DOHH2 (cell line): Measurements from ENCODE around the gene MMP24OS.

ENCODE experiments used
- H3F3A ChIP-seq: fragments of 200-600 bp; sonication (generic), shearing (Covaris generic); 2 replicates; pipeline ENCODE4 v1.6.0; 2016; ENCODE audit warnings: antibody characterized with exemption, mild to moderate bottlenecking; ENCODE audit not compliant: control insufficient read depth, insufficient read depth
- H3K27ac ChIP-seq: fragments of 200-600 bp; sonication (generic); 2 replicates; pipeline ENCODE4 v1.5.1; 2014; ENCODE audit warnings: low read depth, mild to moderate bottlenecking, low read length, moderate library complexity
- H3K27me3 ChIP-seq: fragments of 200-600 bp; sonication (generic); 2 replicates; pipeline ENCODE4 v1.6.1; 2014; ENCODE audit warnings: mild to moderate bottlenecking, low read length, mixed read lengths; ENCODE audit not compliant: control insufficient read depth
- H3K36me3 ChIP-seq: fragments of 200-600 bp; sonication (generic); 2 replicates; pipeline ENCODE4 v1.6.1; 2014; ENCODE audit warnings: mild to moderate bottlenecking, low read length, moderate library complexity, mixed read lengths; ENCODE audit not compliant: control insufficient read depth
- H3K4me1 ChIP-seq: fragments of 200-600 bp; sonication (generic); 2 replicates; pipeline ENCODE4 v1.6.1; 2014; ENCODE audit warnings: mild to moderate bottlenecking, low read length, mixed read lengths; ENCODE audit not compliant: control insufficient read depth
- H3K4me2 ChIP-seq: fragments of 200-600 bp; sonication (generic); 2 replicates; pipeline ENCODE4 v1.6.0; 2014; ENCODE audit warnings: mild to moderate bottlenecking, low read length, moderate library complexity
- H3K4me3 ChIP-seq: fragments of 200-600 bp; sonication (generic); 2 replicates; pipeline ENCODE4 v1.5.1; 2014; ENCODE audit warnings: mild to moderate bottlenecking, low read length, mixed read lengths
- H3K79me2 ChIP-seq: fragments of 200-600 bp; sonication (generic); 2 replicates; pipeline ENCODE4 v1.6.1; 2014; ENCODE audit warnings: mild to moderate bottlenecking, low read length, mixed read lengths; ENCODE audit not compliant: control insufficient read depth
- H3K9me2 ChIP-seq: fragments of 200-600 bp; sonication (generic); replicated peaks from 2 replicates; pipeline ENCODE4 v1.6.1; 2014; ENCODE audit warnings: mild to moderate bottlenecking, low read length, mixed read lengths; ENCODE audit not compliant: control insufficient read depth
- H3K9me3 ChIP-seq: fragments of 200-600 bp; sonication (generic); 2 replicates; pipeline ENCODE4 v1.6.1; 2014; ENCODE audit warnings: antibody characterized with exemption, low read length, mixed read lengths; ENCODE audit not compliant: control insufficient read depth, insufficient read depth
- H4K20me1 ChIP-seq: fragments of 200-600 bp; sonication (generic); 2 replicates; pipeline ENCODE4 v1.6.0; 2014; ENCODE audit warnings: low read depth, mild to moderate bottlenecking, antibody characterized with exemption, low read length, moderate library complexity; ENCODE audit not compliant: control insufficient read depth, insufficient read depth
- EZH2phosphoT487 ChIP-seq: fragments of 200-600 bp; sonication (generic); IDR thresholded peaks from 2 replicates; pipeline ENCODE4 v1.6.1; 2017; ENCODE audit warnings: borderline replicate concordance, mild to moderate bottlenecking, antibody characterized with exemption, low read length, moderate library complexity, mixed read lengths
- TF ChIP-seq, protein P1 (sequence below): fragments of 200-600 bp; sonication (generic); IDR thresholded peaks from one replicate; pipeline ENCODE4 v1.5.1; 2014; ENCODE audit warnings: antibody characterized with exemption, mild to moderate bottlenecking, low read depth, low read length; ENCODE audit not compliant: poor library complexity, severe bottlenecking

The MMP24OS gene

GRCh38 chr20:35292504-35293285 is 14.8 kb upstream of the MMP24OS start:
- Histone ChIP-seq H3K27me3 (no peaks in the 10 kb centered on the region; the same call in 1 of the 2 replicates), H3K27ac (no peak overlapping the region), H3F3A (no peaks in the 10 kb centered on the region), H3K4me1 (no peaks in the 10 kb centered on the region), H3K4me3 (no peak overlapping the region), H3K79me2 (no peaks in the 10 kb centered on the region), H3K4me2 (no peak overlapping the region), H3K9me2 (no peaks in the 10 kb centered on the region), H4K20me1 (no peaks in the 10 kb centered on the region), H3K9me3 (no peaks in the 10 kb centered on the region), H3K36me3 (no peaks in the 10 kb centered on the region)
- TF ChIP-seq EZH2phosphoT487 = no peak
- TF ChIP-seq, protein P1, sequence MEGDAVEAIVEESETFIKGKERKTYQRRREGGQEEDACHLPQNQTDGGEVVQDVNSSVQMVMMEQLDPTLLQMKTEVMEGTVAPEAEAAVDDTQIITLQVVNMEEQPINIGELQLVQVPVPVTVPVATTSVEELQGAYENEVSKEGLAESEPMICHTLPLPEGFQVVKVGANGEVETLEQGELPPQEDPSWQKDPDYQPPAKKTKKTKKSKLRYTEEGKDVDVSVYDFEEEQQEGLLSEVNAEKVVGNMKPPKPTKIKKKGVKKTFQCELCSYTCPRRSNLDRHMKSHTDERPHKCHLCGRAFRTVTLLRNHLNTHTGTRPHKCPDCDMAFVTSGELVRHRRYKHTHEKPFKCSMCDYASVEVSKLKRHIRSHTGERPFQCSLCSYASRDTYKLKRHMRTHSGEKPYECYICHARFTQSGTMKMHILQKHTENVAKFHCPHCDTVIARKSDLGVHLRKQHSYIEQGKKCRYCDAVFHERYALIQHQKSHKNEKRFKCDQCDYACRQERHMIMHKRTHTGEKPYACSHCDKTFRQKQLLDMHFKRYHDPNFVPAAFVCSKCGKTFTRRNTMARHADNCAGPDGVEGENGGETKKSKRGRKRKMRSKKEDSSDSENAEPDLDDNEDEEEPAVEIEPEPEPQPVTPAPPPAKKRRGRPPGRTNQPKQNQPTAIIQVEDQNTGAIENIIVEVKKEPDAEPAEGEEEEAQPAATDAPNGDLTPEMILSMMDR = no peak

DNA sequence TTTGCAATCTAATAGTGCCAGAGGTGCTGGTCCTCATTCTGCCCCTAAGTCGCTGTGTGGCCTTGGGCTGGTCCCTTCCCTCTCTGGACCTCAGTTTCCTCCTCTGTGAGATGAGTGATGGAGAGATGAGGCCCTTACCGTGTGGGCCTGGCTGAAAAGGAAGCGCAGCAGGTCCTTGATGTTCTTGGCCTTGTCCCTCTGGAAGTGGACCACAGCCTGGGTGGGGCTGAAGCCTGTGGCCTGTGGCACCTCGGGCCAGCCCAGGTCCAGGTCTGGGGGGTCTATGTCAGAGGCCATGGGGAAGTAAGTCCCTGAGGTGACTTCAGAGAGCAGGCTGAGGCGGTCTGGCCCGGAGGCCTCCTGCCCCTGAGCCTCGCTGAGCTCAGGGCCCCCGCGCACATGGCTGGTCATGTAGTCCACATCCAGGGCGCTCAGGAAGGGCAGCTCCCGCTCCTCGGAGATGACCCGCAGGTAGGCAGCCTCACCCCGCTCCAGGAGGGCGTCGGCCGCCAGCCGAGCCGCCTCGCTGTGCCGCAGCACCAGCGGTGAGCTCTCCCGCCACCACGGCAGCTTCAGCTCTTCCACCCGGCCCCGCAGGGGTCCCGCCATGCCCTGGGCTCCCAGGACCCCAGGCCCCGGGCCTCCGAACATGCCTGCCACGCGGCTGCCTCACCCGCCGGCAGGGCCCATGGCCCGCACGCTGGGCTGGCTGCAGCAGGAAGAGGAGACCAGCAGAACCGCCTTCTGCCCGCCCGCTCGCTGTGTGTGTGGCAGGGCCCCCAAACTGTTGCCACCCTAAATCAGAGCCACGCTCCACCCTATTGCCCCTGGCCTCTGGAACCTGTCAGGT is 14.0 kb upstream of the MMP24OS start, which contains the start of gene FAM83C:
TSS of gene FAM83C (minus strand) at position 772 of the 850 bp plus-strand sequence. CDS start at position 651, 121 bp downstream.
- Histone ChIP-seq H3K9me2 (no peaks in the 10 kb centered on the region), H3K79me2 (no peaks in the 10 kb centered on the region), H3K9me3 (no peaks in the 10 kb centered on the region), H3F3A (no peaks in the 10 kb centered on the region), H3K4me1 (no peaks in the 10 kb centered on the region), H3K27me3 (no peaks in the 10 kb centered on the region; the same call in 1 of the 2 replicates), H3K27ac (no peak within 1 kb of the TSS), H4K20me1 (no peaks in the 10 kb centered on the region), H3K36me3 (no peaks in the 10 kb centered on the region), H3K4me3 (no peak within 1 kb of the TSS), H3K4me2 (no peak within 1 kb of the TSS)
- no peak for TF ChIP-seq EZH2phosphoT487
- TF ChIP-seq, protein P1 = no peak

DNA sequence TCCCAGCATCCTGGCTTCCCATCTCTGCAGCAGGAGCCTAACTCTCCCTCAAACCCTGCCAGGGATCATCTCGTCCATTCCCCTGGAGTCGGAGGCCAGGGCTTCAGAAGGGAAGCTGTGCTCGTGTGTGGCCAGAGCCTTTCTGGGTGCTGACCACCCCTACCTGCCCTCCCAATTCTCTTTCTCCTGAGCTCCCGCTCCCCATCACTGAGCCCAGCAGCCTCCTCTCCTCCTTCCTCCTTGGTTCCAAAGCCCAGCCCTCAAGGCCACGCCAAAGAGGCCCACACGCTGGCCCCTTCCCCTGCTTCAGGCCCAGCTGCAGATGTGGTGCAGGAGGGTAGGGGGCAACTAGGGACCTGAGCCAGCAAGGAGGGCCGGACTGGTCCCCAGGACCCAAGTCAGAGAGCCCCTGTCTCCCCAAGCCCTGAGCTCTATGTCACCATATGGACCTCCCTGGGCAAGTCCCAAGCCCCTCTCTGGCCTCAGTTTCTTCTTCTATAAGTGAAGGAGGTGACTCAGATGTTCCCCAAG is 13.0 kb upstream of the MMP24OS start:
- no peaks in the 10 kb centered on the region for H3K27me3 ChIP-seq
- no peak overlapping the region for H3K27ac ChIP-seq
- no peaks in the 10 kb centered on the region for H3K9me3 ChIP-seq
- H3K4me1 ChIP-seq = no peaks in the 10 kb centered on the region
- H3F3A ChIP-seq = 0 out of 2 replicates have a peak, but pooled peaks cover under 1% of the 10 kb centered on the region
- no peaks in the 10 kb centered on the region for H3K79me2 ChIP-seq
- no peaks in the 10 kb centered on the region for H4K20me1 ChIP-seq
- no peaks in the 10 kb centered on the region for H3K36me3 ChIP-seq
- TF ChIP-seq EZH2phosphoT487 = no peak
- TF ChIP-seq, protein P1 = no peak
- H3K4me3 ChIP-seq = no peak overlapping the region
- H3K4me2 ChIP-seq = no peak overlapping the region
- H3K9me2 ChIP-seq = no peaks in the 10 kb centered on the region
